ENCODE measurements around the gene ELMO1.

DNA sequence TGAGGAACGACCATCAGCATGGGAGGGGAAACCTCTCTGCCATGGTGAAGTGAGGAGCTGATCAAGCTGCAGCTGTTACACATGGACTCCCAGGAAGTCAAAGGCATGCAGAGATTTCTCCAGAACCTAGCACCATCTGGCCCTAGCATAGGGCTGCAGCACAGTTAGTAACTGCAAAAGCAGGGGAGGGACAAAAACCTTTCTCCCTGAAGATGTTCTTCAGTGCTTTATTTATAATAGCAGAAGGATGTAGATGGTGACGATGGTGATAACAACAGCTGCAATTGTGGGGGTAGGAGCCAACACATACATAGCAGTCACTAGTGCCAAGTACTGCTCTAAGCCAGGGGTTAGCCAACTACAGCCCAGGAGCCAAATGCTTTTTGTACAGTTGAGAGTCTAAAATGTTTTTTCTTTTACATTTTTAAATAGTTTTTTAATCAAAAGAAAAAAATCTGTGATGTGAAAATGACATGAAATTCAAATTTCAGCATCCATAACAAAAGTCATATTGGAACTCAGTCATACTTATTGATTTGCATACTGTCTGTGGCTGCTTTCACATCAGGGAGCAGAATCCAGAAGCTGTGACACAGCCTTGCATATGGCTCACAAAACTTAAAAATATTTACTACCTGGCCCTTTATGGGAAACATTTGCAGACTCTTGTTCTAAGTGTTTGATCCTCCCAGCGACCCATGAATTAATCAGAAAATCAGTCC is 299.5 kb downstream of the ELMO1 start:
- TF ChIP-seq, protein P1, sequence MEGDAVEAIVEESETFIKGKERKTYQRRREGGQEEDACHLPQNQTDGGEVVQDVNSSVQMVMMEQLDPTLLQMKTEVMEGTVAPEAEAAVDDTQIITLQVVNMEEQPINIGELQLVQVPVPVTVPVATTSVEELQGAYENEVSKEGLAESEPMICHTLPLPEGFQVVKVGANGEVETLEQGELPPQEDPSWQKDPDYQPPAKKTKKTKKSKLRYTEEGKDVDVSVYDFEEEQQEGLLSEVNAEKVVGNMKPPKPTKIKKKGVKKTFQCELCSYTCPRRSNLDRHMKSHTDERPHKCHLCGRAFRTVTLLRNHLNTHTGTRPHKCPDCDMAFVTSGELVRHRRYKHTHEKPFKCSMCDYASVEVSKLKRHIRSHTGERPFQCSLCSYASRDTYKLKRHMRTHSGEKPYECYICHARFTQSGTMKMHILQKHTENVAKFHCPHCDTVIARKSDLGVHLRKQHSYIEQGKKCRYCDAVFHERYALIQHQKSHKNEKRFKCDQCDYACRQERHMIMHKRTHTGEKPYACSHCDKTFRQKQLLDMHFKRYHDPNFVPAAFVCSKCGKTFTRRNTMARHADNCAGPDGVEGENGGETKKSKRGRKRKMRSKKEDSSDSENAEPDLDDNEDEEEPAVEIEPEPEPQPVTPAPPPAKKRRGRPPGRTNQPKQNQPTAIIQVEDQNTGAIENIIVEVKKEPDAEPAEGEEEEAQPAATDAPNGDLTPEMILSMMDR (IDR thresholded peaks at IDR 0.05; ENCODE audit: low read depth, low read length, missing input control) = no peak
- TF ChIP-seq YY1 (IDR thresholded peaks at IDR 0.05) = no peak
- no peak for TF ChIP-seq FOXA1 (IDR thresholded peaks at IDR 0.05)
- no peak for TF ChIP-seq MAX (IDR thresholded peaks at IDR 0.05)
- no peak for TF ChIP-seq GABPA (IDR thresholded peaks at IDR 0.05 in 1 of 2, conservative IDR thresholded peaks at IDR 0.05 in 1 of 2)
- TF ChIP-seq REST (IDR thresholded peaks at IDR 0.05) = no peak
- TF ChIP-seq EGR1 (IDR thresholded peaks at IDR 0.05; ENCODE audit: low read depth in 2 of 2) = no peak
- no peak for TF ChIP-seq ATF3 (IDR thresholded peaks at IDR 0.05)
- TF ChIP-seq TAF1 (conservative IDR thresholded peaks at IDR 0.05) = no peak
- no peak for TF ChIP-seq NR2F2 (IDR thresholded peaks at IDR 0.05)

All from liver (tissue), 3 donors.